Stimulated activated naive CD8-positive, alpha-beta T cell treated with anti-CD3 and anti-CD28 coated beads, Interleukin-15, Interleukin-2, amounts not matched to agents 100 ng/mL and 50 ng/mL, for 24 hours (primary cell): ENCODE data around the gene ZNF366.

Experiments
- H3K27ac Mint-ChIP-seq: one replicate; pipeline ENCODE4 v1.8.0; 2021; ENCODE audit warnings: mild to moderate bottlenecking, mixed read lengths
- H3K27me3 Mint-ChIP-seq: one replicate; pipeline ENCODE4 v1.8.0; 2021; ENCODE audit warnings: mixed read lengths
- H3K36me3 Mint-ChIP-seq: one replicate; pipeline ENCODE4 v1.8.0; 2021; ENCODE audit warnings: low read depth, mixed read lengths
- H3K4me1 Mint-ChIP-seq: one replicate; pipeline ENCODE4 v1.8.0; 2021; ENCODE audit warnings: low read depth, mixed read lengths
- H3K4me3 Mint-ChIP-seq: one replicate; pipeline ENCODE4 v1.8.0; 2021; ENCODE audit warnings: mild to moderate bottlenecking, mixed read lengths
- H3K9me3 Mint-ChIP-seq: one replicate; pipeline ENCODE4 v1.8.0; 2021; ENCODE audit warnings: mixed read lengths

Gene ZNF366

DNA sequence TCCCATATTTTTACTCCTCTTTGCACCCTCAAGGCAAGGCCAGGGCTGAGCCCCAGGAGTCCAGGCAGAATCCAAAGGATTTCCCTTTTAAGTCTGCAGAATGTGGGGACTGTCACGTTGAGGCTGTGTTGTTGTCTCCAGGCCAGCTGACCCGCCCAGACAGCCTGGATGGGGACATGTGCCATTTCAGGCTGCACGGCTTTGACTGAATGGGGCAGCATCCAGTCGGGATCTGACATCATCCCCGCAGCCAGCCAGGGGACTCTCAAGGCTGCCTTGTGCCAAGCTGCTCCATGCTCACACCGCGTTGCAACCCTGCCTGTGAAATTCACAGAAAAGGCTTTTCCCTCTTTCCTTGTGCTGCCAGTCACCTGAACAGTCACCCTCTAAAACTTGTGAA, 2.2 kb upstream of the ZNF366 start:
- peaks cover 17% of the 10 kb centered on the region for H3K27me3 Mint-ChIP-seq
- no peaks in the 10 kb centered on the region for H3K36me3 Mint-ChIP-seq
- H3K4me1 Mint-ChIP-seq, result peaks cover 22% of the 10 kb centered on the region
- no peak overlapping the region for H3K4me3 Mint-ChIP-seq
- H3K27ac Mint-ChIP-seq, result no peak overlapping the region
- H3K9me3 Mint-ChIP-seq, result no peaks in the 10 kb centered on the region

DNA sequence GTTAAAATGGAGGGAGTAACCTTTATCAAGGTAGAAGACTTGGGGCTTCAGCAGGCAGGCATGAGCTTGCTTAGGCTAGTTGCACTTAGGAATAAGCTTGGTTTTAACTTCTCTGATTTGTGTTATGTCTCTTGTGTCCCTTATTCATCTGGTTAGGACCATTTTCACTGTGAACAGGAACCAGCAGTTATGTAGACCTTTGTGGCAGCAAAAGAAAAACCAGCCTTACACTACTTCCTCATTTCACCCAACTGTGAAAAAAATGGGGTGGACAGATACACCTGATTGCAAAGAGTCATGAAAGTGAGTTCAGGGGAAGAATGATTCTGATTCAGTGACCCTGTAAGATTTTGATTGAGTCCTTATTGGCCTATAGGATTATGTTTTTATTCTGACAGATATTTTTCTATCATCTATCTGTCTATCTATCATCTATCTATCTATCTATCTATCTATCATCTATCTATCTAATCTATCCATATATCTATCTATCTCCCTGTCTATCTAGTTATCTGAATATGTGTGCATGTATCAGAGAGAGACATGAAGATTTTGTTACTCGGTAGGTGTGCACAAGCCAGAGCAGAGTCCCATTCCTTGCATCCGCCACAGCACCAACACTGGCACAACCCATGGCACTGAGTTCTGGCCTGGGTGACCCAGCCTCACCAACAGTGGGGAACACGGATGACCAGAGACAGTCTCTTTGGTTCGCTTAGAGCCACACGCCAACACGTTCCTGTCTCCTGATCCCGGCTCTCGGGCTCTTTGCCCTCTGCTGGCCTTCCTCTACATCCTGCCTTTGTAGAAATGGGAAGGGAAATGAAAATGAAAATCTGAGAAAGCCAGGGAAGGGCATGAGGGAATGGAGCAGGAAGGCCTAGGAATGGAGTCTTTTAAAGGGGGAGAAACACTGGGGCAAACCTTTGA, 1.3 kb upstream of the ZNF366 start:
- no peak overlapping the region for H3K4me3 Mint-ChIP-seq

DNA sequence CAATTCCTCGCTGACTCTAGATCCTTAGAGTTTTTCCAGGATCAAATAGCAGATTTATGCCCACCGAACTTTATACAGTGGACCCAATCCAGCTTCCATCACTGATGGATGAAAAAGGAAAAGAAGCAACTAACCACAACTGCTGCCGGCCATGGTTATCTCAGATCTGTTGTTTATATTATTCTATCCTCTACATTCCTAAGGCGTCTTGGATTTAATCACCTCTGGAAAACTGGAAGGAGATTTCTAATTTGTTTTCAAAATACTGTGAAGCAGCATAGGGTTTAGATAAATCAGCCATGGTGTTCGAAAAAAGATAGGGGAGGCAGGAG, 663 bp upstream of the ZNF366 start:
- no peak overlapping the region for H3K27ac Mint-ChIP-seq
- H3K4me1 Mint-ChIP-seq, result peaks cover 22% of the 10 kb centered on the region
- no peak overlapping the region for H3K4me3 Mint-ChIP-seq
- no peaks in the 10 kb centered on the region for H3K9me3 Mint-ChIP-seq
- H3K27me3 Mint-ChIP-seq, result peaks cover 17% of the 10 kb centered on the region
- no peaks in the 10 kb centered on the region for H3K36me3 Mint-ChIP-seq

More for the DNA sequence above, 1.3 kb upstream of the ZNF366 start:
- Mint-ChIP-seq H3K27ac (no peak overlapping the region), H3K4me1 (peaks cover 22% of the 10 kb centered on the region), H3K36me3 (no peaks in the 10 kb centered on the region), H3K9me3 (no peaks in the 10 kb centered on the region), H3K27me3 (peaks cover 17% of the 10 kb centered on the region)

DNA sequence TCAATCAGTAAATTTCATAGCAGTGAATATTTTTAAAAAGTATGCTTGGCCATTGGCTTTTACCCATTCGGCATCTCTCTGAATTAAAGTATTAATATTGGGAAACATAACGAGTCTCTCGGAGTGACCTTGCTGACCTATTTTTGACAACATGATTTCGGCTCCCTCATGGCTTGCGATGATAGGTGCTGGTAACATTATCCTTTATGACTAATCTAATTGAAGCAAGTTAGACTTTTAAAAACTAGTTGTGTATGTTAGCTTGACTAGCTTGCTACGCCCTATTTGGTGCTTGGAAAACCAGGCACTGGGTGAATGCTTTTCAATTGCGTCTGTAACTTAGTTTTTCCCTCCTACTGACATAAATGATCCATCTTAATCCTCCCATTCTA, 1.1 kb downstream of the ZNF366 start:
- H3K9me3 Mint-ChIP-seq, result no peaks in the 10 kb centered on the region
- peaks cover 11% of the 10 kb centered on the region for H3K4me1 Mint-ChIP-seq
- peaks cover 6% of the 10 kb centered on the region for H3K27me3 Mint-ChIP-seq
- H3K4me3 Mint-ChIP-seq, result no peak overlapping the region
- no peaks in the 10 kb centered on the region for H3K36me3 Mint-ChIP-seq
- no peak overlapping the region for H3K27ac Mint-ChIP-seq

DNA sequence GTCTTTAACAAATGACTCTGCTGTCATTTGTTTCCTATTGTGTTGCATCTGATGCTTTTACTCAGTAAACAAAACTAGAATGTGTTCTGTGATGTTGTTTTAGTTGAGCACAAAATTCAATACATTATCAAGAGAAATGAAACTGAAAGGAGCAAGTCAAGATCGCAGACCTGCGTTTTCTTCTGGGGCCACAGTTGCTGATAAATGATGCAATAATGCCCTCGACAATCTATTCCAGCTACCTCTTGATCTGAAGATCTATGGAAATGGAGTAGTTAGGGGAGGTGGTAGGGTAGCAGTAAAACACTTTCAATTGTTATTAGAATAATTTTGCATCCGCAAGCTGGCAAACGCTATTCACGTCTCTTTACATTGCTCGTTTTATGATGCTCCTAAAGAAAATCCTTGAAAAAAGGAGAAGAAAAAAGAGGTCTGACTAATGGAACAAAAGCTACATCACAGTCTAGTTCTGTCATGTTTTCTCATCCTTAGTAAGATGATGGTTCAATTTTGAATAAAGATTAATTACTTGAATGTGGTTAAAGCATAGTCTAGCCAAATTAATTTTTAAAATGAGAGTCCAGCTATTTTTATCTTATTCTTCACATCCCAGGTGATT, 1.6 kb downstream of the ZNF366 start:
- Mint-ChIP-seq H3K9me3 (no peaks in the 10 kb centered on the region), H3K4me1 (peaks cover 6% of the 10 kb centered on the region), H3K27ac (no peak overlapping the region), H3K4me3 (no peak overlapping the region), H3K36me3 (no peaks in the 10 kb centered on the region), H3K27me3 (peaks cover 4% of the 10 kb centered on the region)

DNA sequence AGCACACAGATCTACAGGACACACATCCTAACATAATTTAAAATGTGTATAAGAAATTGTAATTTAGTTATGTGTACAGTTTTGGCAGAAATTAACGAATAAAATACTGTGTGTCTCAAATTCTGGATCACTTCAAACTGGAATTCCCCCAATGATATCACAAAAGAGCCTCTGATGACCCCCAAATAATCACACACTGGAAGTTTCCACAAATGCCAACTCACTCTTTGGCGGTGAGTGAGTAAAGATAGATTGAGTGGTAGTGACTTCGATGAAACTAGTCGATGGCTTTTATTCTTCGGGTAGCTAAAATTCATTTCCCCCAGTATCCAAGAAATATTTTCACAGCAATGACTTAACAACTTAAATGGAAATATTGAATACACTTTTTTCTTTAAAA, 2.2 kb downstream of the ZNF366 start:
- Mint-ChIP-seq H3K27ac (no peak overlapping the region), H3K27me3 (peaks cover 4% of the 10 kb centered on the region), H3K4me3 (no peak overlapping the region), H3K36me3 (no peaks in the 10 kb centered on the region), H3K4me1 (peaks cover 3% of the 10 kb centered on the region), H3K9me3 (no peaks in the 10 kb centered on the region)

DNA sequence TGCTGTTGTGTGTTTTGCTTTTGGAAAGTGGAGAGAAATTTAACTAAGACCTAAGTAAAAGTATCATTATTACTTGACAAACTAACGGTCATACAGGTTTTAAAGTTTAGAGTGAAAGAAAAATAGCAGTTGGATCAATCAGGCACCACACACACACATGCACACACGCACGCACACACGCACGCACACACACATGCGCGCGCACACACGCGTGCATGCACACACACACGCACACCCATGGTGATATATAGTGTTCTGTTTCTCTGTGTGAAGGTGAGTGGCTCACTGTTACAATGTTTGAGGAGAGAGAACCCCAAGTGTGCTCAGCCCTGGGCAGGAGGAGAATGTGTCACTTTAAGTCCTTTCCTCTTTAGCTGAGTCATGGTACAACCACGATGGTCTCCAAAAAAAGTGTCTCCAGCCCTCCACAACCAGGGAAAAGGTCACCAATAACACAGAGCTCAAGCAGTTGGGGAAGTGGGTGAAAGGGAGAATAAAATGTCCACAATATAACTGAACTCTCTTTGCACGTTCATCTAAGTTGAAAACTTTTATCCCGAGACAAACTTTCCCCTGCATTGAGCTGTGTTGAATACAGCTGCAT, 3.2 kb downstream of the ZNF366 start:
- Mint-ChIP-seq H3K4me3 (no peak overlapping the region), H3K36me3 (no peaks in the 10 kb centered on the region), H3K27me3 (peaks cover 4% of the 10 kb centered on the region), H3K4me1 (peaks cover 3% of the 10 kb centered on the region), H3K9me3 (no peaks in the 10 kb centered on the region), H3K27ac (no peak overlapping the region)

DNA sequence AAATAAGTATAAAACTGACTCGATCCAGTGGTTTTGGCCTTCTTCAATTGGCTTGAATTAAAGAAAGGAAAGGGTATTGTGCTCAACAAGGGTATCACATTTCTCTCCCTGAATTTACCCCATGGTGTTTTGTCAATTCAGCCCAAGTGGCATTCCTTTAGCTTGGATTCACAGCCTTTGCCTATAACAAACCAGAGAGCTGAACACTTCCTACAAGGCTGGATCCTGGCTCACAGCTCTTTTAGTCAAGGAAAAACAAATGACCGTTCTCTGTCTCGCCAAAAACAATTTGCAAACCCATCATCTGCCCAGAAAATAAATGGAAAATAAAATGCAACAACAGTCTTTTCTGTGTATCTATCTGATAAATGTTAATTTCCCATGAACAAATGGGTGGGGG, 5.7 kb downstream of the ZNF366 start:
- H3K27ac Mint-ChIP-seq, result no peak overlapping the region
- no peak overlapping the region for H3K4me3 Mint-ChIP-seq
- H3K9me3 Mint-ChIP-seq, result no peaks in the 10 kb centered on the region
- peaks cover 3% of the 10 kb centered on the region for H3K4me1 Mint-ChIP-seq
- peaks cover 2% of the 10 kb centered on the region for H3K27me3 Mint-ChIP-seq
- no peaks in the 10 kb centered on the region for H3K36me3 Mint-ChIP-seq

DNA sequence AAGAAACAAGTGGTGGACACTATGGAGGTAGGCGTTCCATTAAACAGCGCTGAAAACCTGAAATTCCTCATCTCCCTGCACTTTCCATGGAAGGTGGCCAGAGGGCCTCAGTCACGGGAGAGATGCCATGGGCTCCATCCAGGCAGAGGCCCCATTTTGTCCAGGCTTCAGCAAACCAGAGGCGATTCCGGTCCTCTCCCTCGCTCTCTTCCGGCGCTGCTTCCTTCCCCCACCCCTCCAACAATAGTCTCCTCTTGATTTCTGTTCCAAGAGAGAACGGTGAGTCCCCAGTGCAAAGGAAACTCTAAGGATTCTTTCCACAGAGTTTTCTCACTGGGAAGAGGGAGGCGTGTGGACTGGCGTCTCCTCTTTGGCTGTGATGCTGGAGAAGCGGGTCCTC, 7.5 kb downstream of the ZNF366 start:
- H3K36me3 Mint-ChIP-seq, result no peaks in the 10 kb centered on the region
- H3K4me1 Mint-ChIP-seq, result no peaks in the 10 kb centered on the region
- peaks cover 4% of the 10 kb centered on the region for H3K27me3 Mint-ChIP-seq
- H3K27ac Mint-ChIP-seq, result no peak overlapping the region
- H3K4me3 Mint-ChIP-seq, result no peak overlapping the region
- H3K9me3 Mint-ChIP-seq, result no peaks in the 10 kb centered on the region

DNA sequence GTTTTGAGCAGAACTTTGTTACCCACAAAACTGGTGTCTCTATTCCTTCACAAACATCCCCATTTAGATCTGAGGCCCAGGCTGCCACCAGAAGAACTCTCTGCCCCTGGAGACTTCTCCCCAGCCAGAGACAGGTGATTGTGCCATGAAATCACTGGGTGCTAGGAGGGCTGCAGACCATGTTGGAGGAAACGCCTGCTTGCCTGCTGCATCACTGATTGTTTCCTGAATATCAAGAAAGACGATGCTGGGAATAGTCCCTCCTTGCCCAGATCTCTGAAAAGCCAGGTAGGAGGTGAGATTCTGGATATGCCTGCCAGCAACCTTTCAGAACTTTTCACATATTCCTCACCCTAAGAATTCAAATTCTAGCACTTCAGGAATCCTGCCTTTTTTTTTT, 8.1 kb downstream of the ZNF366 start:
- Mint-ChIP-seq H3K9me3 (no peaks in the 10 kb centered on the region), H3K4me3 (no peak overlapping the region), H3K36me3 (no peaks in the 10 kb centered on the region), H3K27ac (no peak overlapping the region), H3K4me1 (no peaks in the 10 kb centered on the region), H3K27me3 (peaks cover 4% of the 10 kb centered on the region)

DNA sequence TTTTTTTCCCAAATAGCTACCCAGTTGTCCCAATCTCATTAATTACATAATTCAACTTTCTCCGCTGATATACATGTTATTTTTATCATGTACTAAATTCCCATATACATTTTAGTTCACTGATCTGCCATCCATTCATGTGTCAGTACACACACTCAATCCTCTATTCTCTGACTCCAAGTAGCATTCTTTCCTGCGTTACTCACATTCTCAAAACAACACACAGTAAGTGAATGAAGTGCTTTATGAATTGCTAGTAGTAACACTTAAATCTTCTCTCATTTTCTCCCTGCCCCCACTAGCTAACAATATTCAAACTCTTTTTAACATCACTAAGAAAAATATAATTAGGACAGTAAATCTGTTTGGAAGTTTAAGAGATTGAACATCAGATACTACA, 8.9 kb downstream of the ZNF366 start:
- no peaks in the 10 kb centered on the region for H3K9me3 Mint-ChIP-seq
- no peak overlapping the region for H3K27ac Mint-ChIP-seq
- H3K27me3 Mint-ChIP-seq, result peaks cover 4% of the 10 kb centered on the region
- no peak overlapping the region for H3K4me3 Mint-ChIP-seq
- no peaks in the 10 kb centered on the region for H3K4me1 Mint-ChIP-seq
- H3K36me3 Mint-ChIP-seq, result no peaks in the 10 kb centered on the region

DNA sequence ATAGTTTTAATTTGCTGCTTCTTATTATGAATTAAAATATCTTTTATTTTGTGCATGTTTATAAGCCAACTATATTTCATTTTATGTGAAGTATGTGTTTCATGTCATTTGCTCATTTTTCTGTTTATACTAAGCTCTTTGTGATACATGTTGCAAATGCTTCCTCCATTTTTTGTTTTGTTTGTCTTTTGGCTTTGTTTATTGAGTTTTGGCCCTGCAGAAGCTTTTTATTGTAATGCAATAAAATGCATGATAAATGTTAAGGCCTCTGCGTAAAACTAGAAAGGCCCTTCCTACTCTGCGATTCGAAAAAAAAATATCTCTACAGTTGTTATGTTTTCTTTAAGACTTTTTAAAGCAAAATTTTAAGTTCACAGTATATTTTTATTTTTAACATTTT, 9.4 kb downstream of the ZNF366 start:
- Mint-ChIP-seq H3K9me3 (no peaks in the 10 kb centered on the region), H3K4me3 (no peak overlapping the region), H3K36me3 (no peaks in the 10 kb centered on the region), H3K27ac (no peak overlapping the region), H3K4me1 (no peaks in the 10 kb centered on the region), H3K27me3 (peaks cover 4% of the 10 kb centered on the region)

DNA sequence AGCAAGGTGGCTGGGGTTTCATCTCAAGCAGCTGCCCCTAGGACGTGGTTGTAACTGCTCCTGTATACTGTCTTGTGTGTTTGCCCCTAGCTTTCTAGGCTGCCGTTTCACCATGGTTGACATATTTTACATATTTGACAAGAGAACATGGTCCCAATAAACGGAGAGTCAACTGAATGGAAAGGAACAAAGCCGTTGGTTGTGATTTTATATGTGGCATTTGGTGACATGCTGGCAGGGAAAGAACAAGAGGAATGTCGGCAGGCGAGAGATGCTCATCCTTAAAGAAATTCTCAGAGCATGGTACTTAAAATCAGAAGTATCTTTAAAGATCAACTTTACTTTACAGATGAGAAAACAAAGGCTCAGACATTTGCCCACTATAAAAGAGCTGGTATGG, 11.8 kb downstream of the ZNF366 start:
- Mint-ChIP-seq H3K4me3 (no peak overlapping the region), H3K27me3 (peaks cover 12% of the 10 kb centered on the region), H3K27ac (no peak overlapping the region), H3K4me1 (no peaks in the 10 kb centered on the region), H3K9me3 (no peaks in the 10 kb centered on the region), H3K36me3 (no peaks in the 10 kb centered on the region)

DNA sequence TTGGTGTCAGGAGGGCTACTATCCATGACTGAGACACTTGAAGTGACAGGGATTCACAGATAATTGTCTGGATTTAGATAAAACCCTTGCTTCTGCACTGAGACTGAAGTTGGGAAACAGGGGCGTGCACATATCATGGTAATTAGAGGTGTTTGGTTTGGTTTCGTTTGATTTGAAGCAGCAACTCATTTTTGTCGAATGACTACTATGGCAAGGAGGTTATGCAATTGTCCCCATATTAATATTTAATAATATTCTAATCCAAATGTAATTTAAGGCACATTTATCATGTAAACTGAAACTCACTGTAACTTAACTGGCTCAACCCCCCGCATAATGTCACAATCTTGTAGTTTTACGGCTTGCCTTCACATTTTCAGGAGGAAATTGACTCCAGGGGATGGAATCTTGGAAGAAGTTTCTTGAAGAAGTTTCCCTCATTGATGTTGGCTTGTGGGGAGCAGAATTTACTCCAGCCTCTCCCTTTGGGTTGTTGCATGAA, 12.5 kb downstream of the ZNF366 start:
- Mint-ChIP-seq H3K4me3 (no peak overlapping the region), H3K9me3 (no peaks in the 10 kb centered on the region), H3K27me3 (peaks cover 13% of the 10 kb centered on the region), H3K27ac (no peak overlapping the region), H3K4me1 (no peaks in the 10 kb centered on the region), H3K36me3 (no peaks in the 10 kb centered on the region)

DNA sequence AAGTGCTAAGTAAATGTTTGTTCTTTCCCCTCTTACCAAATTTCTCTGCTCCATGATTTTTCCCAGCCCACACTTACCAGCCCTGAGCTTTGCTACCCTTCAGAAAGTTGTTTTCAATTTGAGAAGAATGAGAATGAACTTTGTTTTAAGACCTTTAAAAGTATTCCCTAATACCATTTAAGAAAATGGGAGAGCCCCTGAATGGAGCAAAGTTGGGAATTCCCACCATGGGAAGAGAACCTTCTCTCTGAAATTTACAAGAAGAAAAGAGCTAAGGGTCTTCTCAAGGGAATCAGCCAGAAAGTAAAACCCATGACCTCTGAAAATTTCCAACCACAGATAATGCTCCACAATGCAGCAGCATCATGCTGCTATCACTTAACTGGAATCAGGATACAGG, 17.7 kb downstream of the ZNF366 start:
- Mint-ChIP-seq H3K9me3 (no peaks in the 10 kb centered on the region), H3K4me1 (no peaks in the 10 kb centered on the region), H3K27ac (no peak overlapping the region), H3K27me3 (peaks cover 9% of the 10 kb centered on the region), H3K4me3 (no peak overlapping the region), H3K36me3 (no peaks in the 10 kb centered on the region)
